Ovary (tissue), 3 donors: ENCODE data around the gene IQCK.

Experiments
- CTCF ChIP-seq, 3 donors: fragments of 450-650 bp in 2 of 3; fragments of 200-600 bp in 1 of 3; IDR thresholded peaks; one replicate each; pipeline versions ENCODE4 v1.5.1 to v1.8.0; 2016 to 2022; ENCODE audit warnings: antibody characterized with exemption in 3 of 3, mild to moderate bottlenecking in 1 of 3
- EP300 ChIP-seq: sonication (generic); formaldehyde crosslinking; IDR thresholded peaks from one replicate; pipeline ENCODE4 v1.6.1; 2017; ENCODE audit warnings: antibody characterized with exemption
- POLR2A ChIP-seq: fragments of 450-650 bp; IDR thresholded peaks from one replicate; pipeline ENCODE4 v1.6.1; 2017; ENCODE audit warnings: antibody characterized with exemption, mild to moderate bottlenecking, moderate library complexity
- donor health status: DM: no; HTN: no; CAD: no.

GRCh38 chr16:19859603-19860002 lies 141.5 kb downstream of the IQCK start:
- TF ChIP-seq CTCF (IDR thresholded peaks at IDR 0.05) (no peak), POLR2A (no peak), EP300 (no peak)
